IPS-18a (cell line): ENCODE data around the gene TAPT1.
"Not testable (repeated sequence)": the region's sequence is repeated elsewhere in the genome, so short reads cannot be mapped to it uniquely, and the experiment has no call there.

Source experiments
- H3K27ac ChIP-seq: one replicate; pipeline ENCODE4 v1.5.1; 2013; ENCODE audit warnings: low read length
- H3K27me3 ChIP-seq: one replicate; pipeline ENCODE4 v1.6.1; 2013; ENCODE audit warnings: mild to moderate bottlenecking, low read length; ENCODE audit not compliant: control insufficient read depth, insufficient read depth
- H3K36me3 ChIP-seq: one replicate; pipeline ENCODE4 v1.6.1; 2013; ENCODE audit warnings: low read depth, low read length; ENCODE audit not compliant: control insufficient read depth
- H3K4me1 ChIP-seq: one replicate; pipeline ENCODE4 v1.6.1; 2013; ENCODE audit warnings: low read depth, low read length; ENCODE audit not compliant: control insufficient read depth
- H3K4me3 ChIP-seq: one replicate; pipeline ENCODE4 v1.5.1; 2013; ENCODE audit warnings: low read length
- H3K9ac ChIP-seq: one replicate; pipeline ENCODE4 v1.6.1; 2013; ENCODE audit warnings: mild to moderate bottlenecking, low read length, moderate library complexity
- H3K9me3 ChIP-seq: one replicate; pipeline ENCODE4 v1.6.1; 2013; ENCODE audit warnings: low read depth, low read length; ENCODE audit not compliant: control insufficient read depth

Gene TAPT1

GRCh38 chr4:16161851-16162408 lies 64.3 kb downstream of the TAPT1 start:
- no peak overlapping the region for H3K4me3 ChIP-seq
- no peaks in the 10 kb centered on the region for H3K9me3 ChIP-seq
- no peaks in the 10 kb centered on the region for H3K4me1 ChIP-seq
- no peaks in the 10 kb centered on the region for H3K27me3 ChIP-seq
- no peak overlapping the region for H3K9ac ChIP-seq
- H3K27ac ChIP-seq: no peak overlapping the region
- H3K36me3 ChIP-seq: peaks cover 3% of the 10 kb centered on the region

GRCh38 chr4:16160457-16160856 lies 65.8 kb downstream of the TAPT1 start:
- H3K9ac ChIP-seq: no peak overlapping the region
- H3K27ac ChIP-seq: no peak overlapping the region
- peaks cover 2% of the 10 kb centered on the region for H3K4me1 ChIP-seq
- no peak overlapping the region for H3K4me3 ChIP-seq
- H3K36me3 ChIP-seq: peaks cover 3% of the 10 kb centered on the region
- H3K9me3 ChIP-seq: no peaks in the 10 kb centered on the region
- H3K27me3 ChIP-seq: no peaks in the 10 kb centered on the region

- Histone ChIP-seq H3K4me1 (peaks cover 4% of the 10 kb centered on the region), H3K27me3 (no peaks in the 10 kb centered on the region)
Observed at GRCh38 chr4:16159286-16159685, 67.0 kb downstream of the TAPT1 start.

GRCh38 chr4:16158504-16158852 lies 67.8 kb downstream of the TAPT1 start:
- H3K36me3 ChIP-seq: peaks cover 3% of the 10 kb centered on the region
- no peaks in the 10 kb centered on the region for H3K9me3 ChIP-seq
- H3K27ac ChIP-seq: no peak overlapping the region
- H3K27me3 ChIP-seq: no peaks in the 10 kb centered on the region
- no peak overlapping the region for H3K4me3 ChIP-seq
- no peak overlapping the region for H3K9ac ChIP-seq
- peaks cover 4% of the 10 kb centered on the region for H3K4me1 ChIP-seq

More at GRCh38 chr4:16159286-16159685, 67.0 kb downstream of the TAPT1 start:
- H3K4me3 ChIP-seq: no peak overlapping the region
- H3K9me3 ChIP-seq: no peaks in the 10 kb centered on the region
- H3K27ac ChIP-seq: no peak overlapping the region
- H3K36me3 ChIP-seq: peaks cover 3% of the 10 kb centered on the region
- no peak overlapping the region for H3K9ac ChIP-seq

GRCh38 chr4:16157609-16158503 lies 68.4 kb downstream of the TAPT1 start:
- Histone ChIP-seq H3K4me3 (no peak overlapping the region), H3K9me3 (no peaks in the 10 kb centered on the region), H3K9ac (no peak overlapping the region), H3K4me1 (peaks cover 4% of the 10 kb centered on the region), H3K36me3 (no peaks in the 10 kb centered on the region), H3K27ac (no peak overlapping the region), H3K27me3 (no peaks in the 10 kb centered on the region)

- no peak overlapping the region for H3K4me3 ChIP-seq
- no peak overlapping the region for H3K9ac ChIP-seq
- H3K27me3 ChIP-seq: no peaks in the 10 kb centered on the region
- H3K36me3 ChIP-seq: no peaks in the 10 kb centered on the region
- no peak overlapping the region for H3K27ac ChIP-seq
- H3K4me1 ChIP-seq: peaks cover 4% of the 10 kb centered on the region
- no peaks in the 10 kb centered on the region for H3K9me3 ChIP-seq
Observed at GRCh38 chr4:16155528-16156169, 70.6 kb downstream of the TAPT1 start.

- Histone ChIP-seq H3K4me1 (peaks cover 4% of the 10 kb centered on the region), H3K4me3 (no peak overlapping the region), H3K36me3 (no peaks in the 10 kb centered on the region), H3K9me3 (no peaks in the 10 kb centered on the region), H3K27me3 (no peaks in the 10 kb centered on the region), H3K9ac (no peak overlapping the region), H3K27ac (no peak overlapping the region)
Observed at GRCh38 chr4:16154451-16154850, 71.8 kb downstream of the TAPT1 start.

GRCh38 chr4:16150716-16151115 lies 75.6 kb downstream of the TAPT1 start:
- no peak overlapping the region for H3K4me3 ChIP-seq
- H3K9ac ChIP-seq: no peak overlapping the region
- no peaks in the 10 kb centered on the region for H3K27me3 ChIP-seq

GRCh38 chr4:16144913-16145312 lies 81.4 kb downstream of the TAPT1 start:
- H3K9ac ChIP-seq, H3K36me3 ChIP-seq, H3K4me1 ChIP-seq, H3K4me3 ChIP-seq, H3K27ac ChIP-seq, H3K27me3 ChIP-seq, H3K9me3 ChIP-seq: not testable (repeated sequence)

More at GRCh38 chr4:16150716-16151115, 75.6 kb downstream of the TAPT1 start:
- Histone ChIP-seq H3K9me3 (no peaks in the 10 kb centered on the region), H3K27ac (no peak overlapping the region), H3K4me1 (peaks cover 4% of the 10 kb centered on the region), H3K36me3 (no peaks in the 10 kb centered on the region)

GRCh38 chr4:16142598-16143310 lies 83.5 kb downstream of the TAPT1 start:
- H3K4me1 ChIP-seq: no peaks in the 10 kb centered on the region

GRCh38 chr4:16140879-16141249 lies 85.4 kb downstream of the TAPT1 start:
- no peak overlapping the region for H3K27ac ChIP-seq
- H3K9ac ChIP-seq: no peak overlapping the region
- no peaks in the 10 kb centered on the region for H3K27me3 ChIP-seq
- no peaks in the 10 kb centered on the region for H3K36me3 ChIP-seq
- no peaks in the 10 kb centered on the region for H3K9me3 ChIP-seq
- no peaks in the 10 kb centered on the region for H3K4me1 ChIP-seq
- H3K4me3 ChIP-seq: no peak overlapping the region

More at GRCh38 chr4:16142598-16143310, 83.5 kb downstream of the TAPT1 start:
- H3K9ac ChIP-seq: no peak overlapping the region
- no peaks in the 10 kb centered on the region for H3K9me3 ChIP-seq
- H3K36me3 ChIP-seq: no peaks in the 10 kb centered on the region
- no peak overlapping the region for H3K4me3 ChIP-seq
- no peaks in the 10 kb centered on the region for H3K27me3 ChIP-seq
- H3K27ac ChIP-seq: no peak overlapping the region
